ENCODE results near the gene SEZ6L.
A peak's percentile ranks its signal among the peaks of the same experiment; 100 is the strongest.

Gene SEZ6L

DNA sequence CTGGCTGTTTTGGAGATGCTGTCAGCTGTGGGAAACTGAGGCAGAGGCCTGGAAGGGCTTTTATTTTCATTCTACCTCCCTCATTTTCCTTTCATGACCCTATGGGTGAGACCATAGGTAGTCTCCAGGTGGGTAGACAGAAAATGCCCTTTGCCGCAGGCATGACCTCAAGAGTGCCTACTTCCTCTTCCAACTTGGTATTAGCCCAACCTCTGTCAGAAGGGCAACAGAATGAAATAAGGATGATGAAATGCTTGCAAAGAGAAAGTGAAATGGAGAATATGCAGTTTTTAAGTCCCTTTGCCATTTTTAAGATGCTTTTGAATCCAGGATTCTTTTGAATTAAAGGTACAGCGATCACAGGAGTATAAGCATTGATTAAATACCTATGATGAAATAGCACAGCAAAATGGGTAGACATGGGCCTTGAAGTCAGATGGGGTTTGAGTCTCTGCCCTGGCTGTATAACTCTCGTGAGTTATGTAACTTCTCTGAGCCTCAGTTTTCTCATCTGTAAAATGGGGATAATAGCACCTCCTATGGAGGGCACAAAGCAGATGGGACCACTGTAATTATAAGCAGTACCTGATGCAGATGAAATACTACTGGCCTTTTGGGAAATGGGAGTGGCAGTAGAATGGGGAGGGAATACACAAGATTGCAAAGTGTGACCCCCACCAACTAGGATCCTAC lies 263.5 kb downstream of the SEZ6L start:
- Histone ChIP-seq H3K27ac (peak overlapping the region; percentile 80), H3K4me1 (ENCODE audit: control insufficient read depth in 1 of 2, insufficient read depth in 1 of 2, low read depth in 1 of 2, low read length in 1 of 2) (peaks cover 44 to 48% of the 10 kb centered on the region in 2 experiments)
- TF ChIP-seq, protein P1, sequence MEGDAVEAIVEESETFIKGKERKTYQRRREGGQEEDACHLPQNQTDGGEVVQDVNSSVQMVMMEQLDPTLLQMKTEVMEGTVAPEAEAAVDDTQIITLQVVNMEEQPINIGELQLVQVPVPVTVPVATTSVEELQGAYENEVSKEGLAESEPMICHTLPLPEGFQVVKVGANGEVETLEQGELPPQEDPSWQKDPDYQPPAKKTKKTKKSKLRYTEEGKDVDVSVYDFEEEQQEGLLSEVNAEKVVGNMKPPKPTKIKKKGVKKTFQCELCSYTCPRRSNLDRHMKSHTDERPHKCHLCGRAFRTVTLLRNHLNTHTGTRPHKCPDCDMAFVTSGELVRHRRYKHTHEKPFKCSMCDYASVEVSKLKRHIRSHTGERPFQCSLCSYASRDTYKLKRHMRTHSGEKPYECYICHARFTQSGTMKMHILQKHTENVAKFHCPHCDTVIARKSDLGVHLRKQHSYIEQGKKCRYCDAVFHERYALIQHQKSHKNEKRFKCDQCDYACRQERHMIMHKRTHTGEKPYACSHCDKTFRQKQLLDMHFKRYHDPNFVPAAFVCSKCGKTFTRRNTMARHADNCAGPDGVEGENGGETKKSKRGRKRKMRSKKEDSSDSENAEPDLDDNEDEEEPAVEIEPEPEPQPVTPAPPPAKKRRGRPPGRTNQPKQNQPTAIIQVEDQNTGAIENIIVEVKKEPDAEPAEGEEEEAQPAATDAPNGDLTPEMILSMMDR (IDR thresholded peaks at IDR 0.05) = peak; percentile 19

More for the DNA sequence above, 263.5 kb downstream of the SEZ6L start:
- Histone ChIP-seq H3K4me3 (ENCODE audit: low read depth in 1 of 2, low read length in 1 of 2) (no peak overlapping the region), H3K9me3 (no peaks in the 10 kb centered on the region), H3K27me3 (no peaks in the 10 kb centered on the region), H3K36me3 (peaks cover 11% of the 10 kb centered on the region)

Data from neutrophil (primary cell).